Hematopoietic multipotent progenitor cell treated with erythropoietin and hydrocortisone succinate and interleukin-3 and kit ligand, for 17 days (in vitro differentiated cells): ENCODE measurements around the gene ICE2.

Source experiments
- DNase-seq: peaks from one replicate; pipeline ENCODE4 v3.0.0-alpha.2; 2015; ENCODE audit warnings: low spot score

ICE2 gene

GRCh38 chr15:60478566-60479360 lies at the start of gene ICE2:
Gene ICE2 (minus strand): TSS chr15:60479142. CDS start chr15:60477977, 1,165 bp downstream.
- peak; percentile 91 for DNase-seq

- peak; percentile 41 for DNase-seq
Observed at GRCh38 chr15:60528530-60528929, 49.6 kb upstream of the ICE2 start.

- DNase-seq = no peak
Observed at GRCh38 chr15:60527456-60527855, 48.5 kb upstream of the ICE2 start.

- DNase-seq = no peak
Observed at GRCh38 chr15:60526127-60526616, 47.2 kb upstream of the ICE2 start.

GRCh38 chr15:60525341-60526039 lies 46.5 kb upstream of the ICE2 start:
- no peak for DNase-seq

GRCh38 chr15:60523056-60523455 lies 44.1 kb upstream of the ICE2 start:
- no peak for DNase-seq

GRCh38 chr15:60520825-60521368 lies 42.0 kb upstream of the ICE2 start:
- DNase-seq = peak; percentile 78

GRCh38 chr15:60520013-60520824 lies 41.3 kb upstream of the ICE2 start:
- DNase-seq = no peak

- no peak for DNase-seq
Observed at GRCh38 chr15:60519218-60519617, 40.3 kb upstream of the ICE2 start.

GRCh38 chr15:60518511-60518910 lies 39.6 kb upstream of the ICE2 start:
- DNase-seq = no peak

- DNase-seq = no peak
Observed at GRCh38 chr15:60514261-60514881, 35.4 kb upstream of the ICE2 start.

GRCh38 chr15:60513676-60514075 lies 34.7 kb upstream of the ICE2 start:
- DNase-seq = no peak

GRCh38 chr15:60512937-60513336 lies 34.0 kb upstream of the ICE2 start:
- no peak for DNase-seq

- DNase-seq = no peak
Observed at GRCh38 chr15:60511351-60512031, 32.5 kb upstream of the ICE2 start.

GRCh38 chr15:60510006-60510405 lies 31.1 kb upstream of the ICE2 start:
- no peak for DNase-seq

- DNase-seq = no peak
Observed at GRCh38 chr15:60509470-60509869, 30.5 kb upstream of the ICE2 start.

GRCh38 chr15:60508442-60508841 lies 29.5 kb upstream of the ICE2 start:
- DNase-seq = no peak

- DNase-seq = peak; percentile 69
Observed at GRCh38 chr15:60507596-60508424, 28.9 kb upstream of the ICE2 start.

- DNase-seq = no peak
Observed at GRCh38 chr15:60496853-60497252, 17.9 kb upstream of the ICE2 start.

GRCh38 chr15:60494108-60494507 lies 15.2 kb upstream of the ICE2 start:
- DNase-seq = no peak
